GM23338 (cell line): ENCODE data around the gene L3MBTL4. TPM values are rescaled to one million over a fixed set of nuclear protein-coding genes. Genes with fewer than 3 reads are reported as not detected.

Experiments
- ATAC-seq: fragments of 200-7000 bp; cut with Tn5 transposase; 3 replicates; pipeline ENCODE4 v1.9.1; 2020
- DNase-seq: peaks from one replicate; pipeline ENCODE4 v3.0.0-alpha.2; 2015; ENCODE audit warnings: low spot score
- H2AFZ ChIP-seq: fragments of 200-600 bp; sonication (generic); 2 replicates; pipeline ENCODE4 v1.8.0; 2016; ENCODE audit warnings: antibody characterized with exemption, mild to moderate bottlenecking, moderate library complexity
- H3F3A ChIP-seq: fragments of 200-600 bp; sonication (generic); replicated peaks from 2 replicates; pipeline ENCODE4 v1.8.0; 2017; ENCODE audit warnings: antibody characterized with exemption, mixed run types, low read depth
- H3K27ac ChIP-seq: fragments of 200-600 bp; sonication (generic); 2 replicates; pipeline ENCODE4 v1.6.1; 2016; ENCODE audit warnings: low read depth
- H3K27me3 ChIP-seq: fragments of 200-600 bp; sonication (generic); 2 replicates; pipeline ENCODE4 v1.8.0; 2016; ENCODE audit warnings: mild to moderate bottlenecking, mixed run types, moderate library complexity; ENCODE audit not compliant: insufficient read depth
- H3K36me3 ChIP-seq: fragments of 200-600 bp; sonication (generic); 2 replicates; pipeline ENCODE4 v1.8.0; 2016; ENCODE audit warnings: mild to moderate bottlenecking; ENCODE audit not compliant: insufficient read depth
- H3K4me1 ChIP-seq: fragments of 200-600 bp; sonication (generic); 2 replicates; pipeline ENCODE4 v1.8.0; 2016; ENCODE audit warnings: mild to moderate bottlenecking, moderate library complexity; ENCODE audit not compliant: insufficient read depth
- H3K4me2 ChIP-seq: fragments of 200-600 bp; sonication (generic); 2 replicates; pipeline ENCODE4 v1.7.1; 2017; ENCODE audit warnings: mixed run types
- H3K4me3 ChIP-seq: fragments of 200-600 bp; sonication (generic); 2 replicates; pipeline ENCODE4 v1.6.1; 2016; ENCODE audit warnings: mixed run types
- H3K79me2 ChIP-seq: fragments of 200-600 bp; sonication (generic); replicated peaks from 2 replicates; pipeline ENCODE4 v1.8.0; 2017; ENCODE audit warnings: mild to moderate bottlenecking; ENCODE audit not compliant: insufficient read depth
- H3K9me2 ChIP-seq: fragments of 200-600 bp; sonication (generic); 2 replicates; pipeline ENCODE4 v1.8.0; 2017; ENCODE audit not compliant: insufficient read depth
- H4K20me1 ChIP-seq: fragments of 200-600 bp; sonication (generic); replicated peaks from 2 replicates; pipeline ENCODE4 v1.8.0; 2017; ENCODE audit warnings: mild to moderate bottlenecking; ENCODE audit not compliant: insufficient read depth
- H3K27ac Mint-ChIP-seq: 2 replicates; pipeline ENCODE4 v1.8.0; 2020; ENCODE audit warnings: inconsistent platforms, mild to moderate bottlenecking, moderate library complexity, mixed read lengths
- H3K27me3 Mint-ChIP-seq: 3 replicates; pipeline ENCODE4 v1.8.0; 2022; ENCODE audit warnings: low read depth, mild to moderate bottlenecking, moderate library complexity, mixed read lengths, inconsistent platforms; ENCODE audit not compliant: insufficient read depth, poor library complexity
- H3K36me3 Mint-ChIP-seq: 3 replicates; pipeline ENCODE4 v1.8.0; 2021; ENCODE audit warnings: low read depth, mild to moderate bottlenecking, inconsistent platforms, moderate library complexity, mixed read lengths
- H3K4me1 Mint-ChIP-seq: 3 replicates; pipeline ENCODE4 v1.8.0; 2020; ENCODE audit warnings: mild to moderate bottlenecking, inconsistent platforms, mixed read lengths
- H3K4me3 Mint-ChIP-seq: 3 replicates; pipeline ENCODE4 v1.8.0; 2021; ENCODE audit warnings: moderate library complexity, mild to moderate bottlenecking, inconsistent platforms, mixed read lengths
- H3K9me3 Mint-ChIP-seq: 3 replicates; pipeline ENCODE4 v1.8.0; 2020; ENCODE audit warnings: moderate library complexity, mild to moderate bottlenecking, inconsistent platforms, mixed read lengths
- CTCF ChIP-seq, 2 experiments: fragments of 200-600 bp in 1 of 2; sonication (generic) in 1 of 2; conservative IDR thresholded peaks; 2 replicates each; pipeline versions ENCODE4 v1.5.1 to v1.6.1; 2016 to 2017; ENCODE audit warnings: antibody characterized with exemption in 2 of 2, low read depth in 2 of 2, mild to moderate bottlenecking in 2 of 2, moderate library complexity in 1 of 2
- EZH2phosphoT487 ChIP-seq: fragments of 200-600 bp; sonication (generic); IDR thresholded peaks from one replicate; pipeline ENCODE4 v1.8.1; 2018; ENCODE audit warnings: antibody characterized with exemption; ENCODE audit not compliant: unreplicated experiment
- POLR2AphosphoS5 ChIP-seq: IDR thresholded peaks from 2 replicates; pipeline ENCODE4 v1.6.1; 2016; ENCODE audit warnings: antibody characterized with exemption, low read depth
- polyA plus RNA-seq: library from polyadenylated mRNA; unstranded; fragments of >200 nt; fragmentation: Nextera tagmentation; extraction: Ambion mirVana; gene quantifications from 2 replicates; pipeline ENCODE4 v1.2.1, GENCODE V29; 2016
- total RNA-seq: library from RNA; depleted of rRNA; stranded (reverse); fragments of >200 nt; shearing (Covaris generic); gene quantifications from 2 replicates; pipeline ENCODE4 v1.2.3, GENCODE V29; 2014
- TF ChIP-seq, protein P1 (sequence below): fragments of 250-450 bp; sonication (Bioruptor Pico); IDR thresholded peaks from 2 replicates; pipeline ENCODE4 v1.5.0; 2020; ENCODE audit warnings: mild to moderate bottlenecking, moderate library complexity
- TF ChIP-seq, protein P2 (sequence below): IDR thresholded peaks from 2 replicates; pipeline ENCODE4 v1.6.1; 2016; ENCODE audit warnings: antibody characterized with exemption

The L3MBTL4 gene
- total and polyA plus RNA-seq, 2 experiments from 2014 or later = 0.48 to 2.8 TPM

DNA sequence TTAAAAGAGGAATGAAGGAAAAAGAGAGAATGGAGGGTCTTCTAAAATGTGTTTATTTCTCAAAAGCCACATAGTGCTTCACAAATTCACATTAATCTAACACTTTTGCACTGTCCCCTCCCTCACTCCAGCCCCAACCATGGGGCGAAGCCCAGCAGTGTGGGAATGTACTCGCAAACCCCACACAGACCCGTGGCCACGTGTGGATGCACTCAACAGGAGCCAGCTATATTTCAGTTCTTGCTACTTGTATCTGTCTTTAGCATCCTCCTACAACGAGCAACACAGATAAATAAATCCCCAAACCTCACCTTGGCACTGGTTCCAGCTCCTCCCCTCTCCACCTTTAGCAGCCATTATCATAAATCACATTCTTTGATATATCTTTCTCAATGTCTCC is 427.5 kb downstream of the L3MBTL4 start (continued):
- TF ChIP-seq, protein P1, sequence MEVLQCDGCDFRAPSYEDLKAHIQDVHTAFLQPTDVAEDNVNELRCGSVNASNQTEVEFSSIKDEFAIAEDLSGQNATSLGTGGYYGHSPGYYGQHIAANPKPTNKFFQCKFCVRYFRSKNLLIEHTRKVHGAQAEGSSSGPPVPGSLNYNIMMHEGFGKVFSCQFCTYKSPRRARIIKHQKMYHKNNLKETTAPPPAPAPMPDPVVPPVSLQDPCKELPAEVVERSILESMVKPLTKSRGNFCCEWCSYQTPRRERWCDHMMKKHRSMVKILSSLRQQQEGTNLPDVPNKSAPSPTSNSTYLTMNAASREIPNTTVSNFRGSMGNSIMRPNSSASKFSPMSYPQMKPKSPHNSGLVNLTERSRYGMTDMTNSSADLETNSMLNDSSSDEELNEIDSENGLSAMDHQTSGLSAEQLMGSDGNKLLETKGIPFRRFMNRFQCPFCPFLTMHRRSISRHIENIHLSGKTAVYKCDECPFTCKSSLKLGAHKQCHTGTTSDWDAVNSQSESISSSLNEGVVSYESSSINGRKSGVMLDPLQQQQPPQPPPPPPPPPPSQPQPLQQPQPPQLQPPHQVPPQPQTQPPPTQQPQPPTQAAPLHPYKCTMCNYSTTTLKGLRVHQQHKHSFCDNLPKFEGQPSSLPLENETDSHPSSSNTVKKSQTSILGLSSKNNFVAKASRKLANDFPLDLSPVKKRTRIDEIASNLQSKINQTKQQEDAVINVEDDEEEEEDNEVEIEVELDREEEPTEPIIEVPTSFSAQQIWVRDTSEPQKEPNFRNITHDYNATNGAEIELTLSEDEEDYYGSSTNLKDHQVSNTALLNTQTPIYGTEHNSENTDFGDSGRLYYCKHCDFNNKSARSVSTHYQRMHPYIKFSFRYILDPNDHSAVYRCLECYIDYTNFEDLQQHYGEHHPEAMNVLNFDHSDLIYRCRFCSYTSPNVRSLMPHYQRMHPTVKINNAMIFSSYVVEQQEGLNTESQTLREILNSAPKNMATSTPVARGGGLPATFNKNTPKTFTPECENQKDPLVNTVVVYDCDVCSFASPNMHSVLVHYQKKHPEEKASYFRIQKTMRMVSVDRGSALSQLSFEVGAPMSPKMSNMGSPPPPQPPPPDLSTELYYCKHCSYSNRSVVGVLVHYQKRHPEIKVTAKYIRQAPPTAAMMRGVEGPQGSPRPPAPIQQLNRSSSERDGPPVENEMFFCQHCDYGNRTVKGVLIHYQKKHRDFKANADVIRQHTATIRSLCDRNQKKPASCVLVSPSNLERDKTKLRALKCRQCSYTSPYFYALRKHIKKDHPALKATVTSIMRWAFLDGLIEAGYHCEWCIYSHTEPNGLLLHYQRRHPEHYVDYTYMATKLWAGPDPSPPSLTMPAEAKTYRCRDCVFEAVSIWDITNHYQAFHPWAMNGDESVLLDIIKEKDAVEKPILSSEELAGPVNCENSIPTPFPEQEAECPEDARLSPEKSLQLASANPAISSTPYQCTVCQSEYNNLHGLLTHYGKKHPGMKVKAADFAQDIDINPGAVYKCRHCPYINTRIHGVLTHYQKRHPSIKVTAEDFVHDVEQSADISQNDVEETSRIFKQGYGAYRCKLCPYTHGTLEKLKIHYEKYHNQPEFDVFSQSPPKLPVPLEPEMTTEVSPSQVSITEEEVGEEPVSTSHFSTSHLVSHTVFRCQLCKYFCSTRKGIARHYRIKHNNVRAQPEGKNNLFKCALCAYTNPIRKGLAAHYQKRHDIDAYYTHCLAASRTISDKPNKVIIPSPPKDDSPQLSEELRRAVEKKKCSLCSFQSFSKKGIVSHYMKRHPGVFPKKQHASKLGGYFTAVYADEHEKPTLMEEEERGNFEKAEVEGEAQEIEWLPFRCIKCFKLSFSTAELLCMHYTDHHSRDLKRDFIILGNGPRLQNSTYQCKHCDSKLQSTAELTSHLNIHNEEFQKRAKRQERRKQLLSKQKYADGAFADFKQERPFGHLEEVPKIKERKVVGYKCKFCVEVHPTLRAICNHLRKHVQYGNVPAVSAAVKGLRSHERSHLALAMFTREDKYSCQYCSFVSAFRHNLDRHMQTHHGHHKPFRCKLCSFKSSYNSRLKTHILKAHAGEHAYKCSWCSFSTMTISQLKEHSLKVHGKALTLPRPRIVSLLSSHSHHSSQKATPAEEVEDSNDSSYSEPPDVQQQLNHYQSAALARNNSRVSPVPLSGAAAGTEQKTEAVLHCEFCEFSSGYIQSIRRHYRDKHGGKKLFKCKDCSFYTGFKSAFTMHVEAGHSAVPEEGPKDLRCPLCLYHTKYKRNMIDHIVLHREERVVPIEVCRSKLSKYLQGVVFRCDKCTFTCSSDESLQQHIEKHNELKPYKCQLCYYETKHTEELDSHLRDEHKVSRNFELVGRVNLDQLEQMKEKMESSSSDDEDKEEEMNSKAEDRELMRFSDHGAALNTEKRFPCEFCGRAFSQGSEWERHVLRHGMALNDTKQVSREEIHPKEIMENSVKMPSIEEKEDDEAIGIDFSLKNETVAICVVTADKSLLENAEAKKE (CRISPR knock-in tag) = no peak

GRCh38 chr18:5986257-5986931 is 428.3 kb downstream of the L3MBTL4 start:
- peak overlapping the region; percentile 69; the same call in 1 of the 2 replicates for H2AFZ ChIP-seq
- no peak for ATAC-seq
- no peak for DNase-seq
- TF ChIP-seq, protein P1 (CRISPR knock-in tag) = no peak
- TF ChIP-seq POLR2AphosphoS5 = no peak
- TF ChIP-seq CTCF (conservative IDR thresholded peaks at IDR 0.05; ENCODE audit: low read depth in 2 of 2) = no peak
- TF ChIP-seq, protein P2, sequence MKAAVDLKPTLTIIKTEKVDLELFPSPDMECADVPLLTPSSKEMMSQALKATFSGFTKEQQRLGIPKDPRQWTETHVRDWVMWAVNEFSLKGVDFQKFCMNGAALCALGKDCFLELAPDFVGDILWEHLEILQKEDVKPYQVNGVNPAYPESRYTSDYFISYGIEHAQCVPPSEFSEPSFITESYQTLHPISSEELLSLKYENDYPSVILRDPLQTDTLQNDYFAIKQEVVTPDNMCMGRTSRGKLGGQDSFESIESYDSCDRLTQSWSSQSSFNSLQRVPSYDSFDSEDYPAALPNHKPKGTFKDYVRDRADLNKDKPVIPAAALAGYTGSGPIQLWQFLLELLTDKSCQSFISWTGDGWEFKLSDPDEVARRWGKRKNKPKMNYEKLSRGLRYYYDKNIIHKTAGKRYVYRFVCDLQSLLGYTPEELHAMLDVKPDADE = no peak
- TF ChIP-seq EZH2phosphoT487 = no peak

More at GRCh38 chr18:5986257-5986931, 428.3 kb downstream of the L3MBTL4 start:
- Mint-ChIP-seq H3K4me1 (peaks cover 15% of the 10 kb centered on the region), H3K27ac (no peak overlapping the region), H3K9me3 (no peaks in the 10 kb centered on the region), H3K27me3 (peaks cover 5% of the 10 kb centered on the region), H3K4me3 (no peak overlapping the region), H3K36me3 (no peaks in the 10 kb centered on the region; the same call in 2 of the 3 replicates)
- no peaks in the 10 kb centered on the region for H3F3A ChIP-seq
- H3K9me2 ChIP-seq = peaks cover 6% of the 10 kb centered on the region; the same call in 1 of the 2 replicates
- no peaks in the 10 kb centered on the region for H4K20me1 ChIP-seq
- no peaks in the 10 kb centered on the region for H3K36me3 ChIP-seq
- H3K4me1 ChIP-seq = no peaks in the 10 kb centered on the region
- no peaks in the 10 kb centered on the region for H3K27me3 ChIP-seq
- no peak overlapping the region for H3K27ac ChIP-seq
- H3K79me2 ChIP-seq = no peaks in the 10 kb centered on the region
- H3K4me2 ChIP-seq = no peak overlapping the region
- no peak overlapping the region for H3K4me3 ChIP-seq
